ENCODE data around the gene LAMB3. TPM values are rescaled to one million over a fixed set of nuclear protein-coding genes. Genes with fewer than 3 reads are reported as not detected.
"Not testable (repeated sequence)": the region's sequence is repeated elsewhere in the genome, so short reads cannot be mapped to it uniquely, and the experiment has no call there.

The LAMB3 gene
- not detected in 2 replicates for total RNA-seq
- long read RNA-seq, result 0 reads

DNA sequence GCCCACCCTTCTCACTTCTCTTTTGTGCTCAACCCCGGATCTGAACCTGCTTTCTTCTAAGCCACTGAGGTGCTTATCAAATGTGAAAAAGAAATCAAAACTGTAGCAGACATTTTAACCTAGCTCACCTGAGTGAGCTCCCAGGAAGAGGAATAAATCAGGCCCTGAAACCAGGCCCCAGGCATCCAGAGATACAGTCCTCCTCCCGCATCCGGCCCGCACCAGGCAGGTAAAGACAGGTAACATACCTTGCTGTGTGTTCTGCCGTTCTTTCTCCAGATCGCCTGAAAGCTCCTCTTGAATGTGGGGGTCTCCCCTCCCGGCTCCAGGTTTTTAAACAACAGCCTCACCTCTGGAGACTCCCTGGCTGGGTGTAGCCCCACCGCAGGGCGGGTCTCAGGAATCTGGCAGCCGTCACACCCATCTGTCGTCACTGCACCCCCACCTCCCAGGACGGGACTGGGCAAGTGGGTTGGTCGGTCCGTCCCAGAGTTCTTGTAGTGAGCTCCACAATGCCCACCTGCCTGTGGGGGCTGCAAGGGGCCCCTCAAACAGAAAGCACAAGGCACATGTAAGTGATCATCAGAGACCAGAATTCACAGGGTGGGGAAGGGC lies at the start of gene LAMB3:
LAMB3 (minus strand) TSS at position 305 of the 615 bp plus-strand sequence. CDS start 1,481 bp downstream, outside the sequence.
- peak within 1 kb of the TSS; percentile 95 for H3K27ac Mint-ChIP-seq (ENCODE audit: unreplicated experiment)
- H3K4me1 Mint-ChIP-seq, result no peaks in the 10 kb centered on the region
- TF ChIP-seq, protein P1, sequence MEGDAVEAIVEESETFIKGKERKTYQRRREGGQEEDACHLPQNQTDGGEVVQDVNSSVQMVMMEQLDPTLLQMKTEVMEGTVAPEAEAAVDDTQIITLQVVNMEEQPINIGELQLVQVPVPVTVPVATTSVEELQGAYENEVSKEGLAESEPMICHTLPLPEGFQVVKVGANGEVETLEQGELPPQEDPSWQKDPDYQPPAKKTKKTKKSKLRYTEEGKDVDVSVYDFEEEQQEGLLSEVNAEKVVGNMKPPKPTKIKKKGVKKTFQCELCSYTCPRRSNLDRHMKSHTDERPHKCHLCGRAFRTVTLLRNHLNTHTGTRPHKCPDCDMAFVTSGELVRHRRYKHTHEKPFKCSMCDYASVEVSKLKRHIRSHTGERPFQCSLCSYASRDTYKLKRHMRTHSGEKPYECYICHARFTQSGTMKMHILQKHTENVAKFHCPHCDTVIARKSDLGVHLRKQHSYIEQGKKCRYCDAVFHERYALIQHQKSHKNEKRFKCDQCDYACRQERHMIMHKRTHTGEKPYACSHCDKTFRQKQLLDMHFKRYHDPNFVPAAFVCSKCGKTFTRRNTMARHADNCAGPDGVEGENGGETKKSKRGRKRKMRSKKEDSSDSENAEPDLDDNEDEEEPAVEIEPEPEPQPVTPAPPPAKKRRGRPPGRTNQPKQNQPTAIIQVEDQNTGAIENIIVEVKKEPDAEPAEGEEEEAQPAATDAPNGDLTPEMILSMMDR (conservative IDR thresholded peaks at IDR 0.05), result no peak
- no peak for DNase-seq (ENCODE audit: low read depth, low spot score)
- H3K9me3 Mint-ChIP-seq, result no peaks in the 10 kb centered on the region
- H3K27me3 Mint-ChIP-seq (ENCODE audit: low read depth), result no peaks in the 10 kb centered on the region
- no peak within 1 kb of the TSS for H3K4me3 Mint-ChIP-seq
- no peaks in the 10 kb centered on the region for H3K36me3 Mint-ChIP-seq (ENCODE audit: low read depth)

DNA sequence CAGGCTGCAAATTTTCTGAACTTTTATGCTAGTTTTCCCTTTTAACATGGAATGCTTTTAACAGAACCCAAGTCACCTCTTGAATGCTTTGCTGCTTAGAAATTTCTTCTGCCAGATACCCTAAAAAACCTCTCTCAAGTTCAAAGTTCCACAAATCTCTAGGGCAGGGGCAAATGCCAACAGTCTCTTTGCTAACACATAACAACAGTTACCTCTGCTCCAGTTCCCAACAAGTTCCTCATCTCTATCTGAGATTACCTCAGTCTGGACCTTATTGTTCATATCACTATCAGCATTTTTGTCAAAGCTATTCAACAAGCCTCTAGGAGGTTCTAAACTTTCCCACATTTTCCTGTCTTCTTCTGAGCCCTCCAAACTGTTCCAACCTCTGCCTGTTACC lies 48.5 kb upstream of the LAMB3 start:
- H3K4me1 Mint-ChIP-seq; H3K27ac Mint-ChIP-seq (ENCODE audit: unreplicated experiment); H3K4me3 Mint-ChIP-seq; DNase-seq (ENCODE audit: low read depth, low spot score); H3K36me3 Mint-ChIP-seq (ENCODE audit: low read depth); H3K9me3 Mint-ChIP-seq: not testable (repeated sequence)
- H3K27me3 Mint-ChIP-seq (ENCODE audit: low read depth), result peaks cover 43% of the 10 kb centered on the region

DNA sequence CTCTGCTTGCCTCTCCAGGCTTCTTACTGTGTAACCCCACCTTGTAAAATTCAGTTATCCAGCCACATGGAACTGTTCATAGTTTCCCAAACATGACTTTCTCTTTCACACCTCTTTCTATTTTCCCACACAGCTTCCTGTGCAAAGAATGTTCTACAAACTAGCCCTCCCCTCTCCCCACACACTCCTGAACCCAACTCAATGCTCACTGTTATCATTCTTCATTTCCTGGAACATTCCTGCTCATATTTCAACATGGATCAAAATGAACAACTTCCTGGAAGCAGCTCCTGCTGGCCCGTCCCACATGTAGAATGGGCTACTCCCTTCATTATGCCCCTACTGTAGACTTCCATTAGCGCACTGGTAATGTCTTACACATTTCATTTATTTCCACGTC lies 44.9 kb upstream of the LAMB3 start:
- no peak overlapping the region for H3K4me3 Mint-ChIP-seq
- TF ChIP-seq, protein P1 (conservative IDR thresholded peaks at IDR 0.05), result no peak
- peaks cover 71% of the 10 kb centered on the region for H3K27me3 Mint-ChIP-seq (ENCODE audit: low read depth)
- no peaks in the 10 kb centered on the region for H3K9me3 Mint-ChIP-seq
- no peak overlapping the region for H3K27ac Mint-ChIP-seq (ENCODE audit: unreplicated experiment)
- H3K36me3 Mint-ChIP-seq (ENCODE audit: low read depth), result no peaks in the 10 kb centered on the region
- no peak for DNase-seq (ENCODE audit: low read depth, low spot score)
- H3K4me1 Mint-ChIP-seq, result no peaks in the 10 kb centered on the region

DNA sequence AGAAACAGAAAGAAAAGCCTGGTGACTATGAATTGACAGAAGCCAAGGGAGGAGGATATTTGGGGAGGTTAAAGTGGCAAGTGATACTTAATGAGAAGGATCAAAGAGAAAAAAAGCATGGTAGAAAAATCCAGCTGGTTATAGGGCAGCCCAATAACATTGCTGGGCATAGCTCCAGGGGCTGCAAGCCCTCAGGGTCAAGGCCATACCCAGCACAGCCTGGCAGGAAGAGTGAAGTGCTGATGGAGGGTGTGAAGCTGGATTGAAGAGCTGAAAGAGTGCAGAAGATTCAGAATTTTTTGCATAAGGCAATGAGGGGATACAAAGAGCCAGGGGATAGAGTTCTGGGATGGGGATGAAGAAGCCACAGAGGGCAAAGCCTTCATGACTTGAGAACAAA lies 44.4 kb upstream of the LAMB3 start:
- Mint-ChIP-seq H3K9me3 (no peaks in the 10 kb centered on the region), H3K27me3 (ENCODE audit: low read depth) (peaks cover 68% of the 10 kb centered on the region), H3K27ac (ENCODE audit: unreplicated experiment) (no peak overlapping the region), H3K4me3 (no peak overlapping the region), H3K36me3 (ENCODE audit: low read depth) (no peaks in the 10 kb centered on the region), H3K4me1 (no peaks in the 10 kb centered on the region)
- TF ChIP-seq, protein P1 (conservative IDR thresholded peaks at IDR 0.05), result no peak
- no peak for DNase-seq (ENCODE audit: low read depth, low spot score)

DNA sequence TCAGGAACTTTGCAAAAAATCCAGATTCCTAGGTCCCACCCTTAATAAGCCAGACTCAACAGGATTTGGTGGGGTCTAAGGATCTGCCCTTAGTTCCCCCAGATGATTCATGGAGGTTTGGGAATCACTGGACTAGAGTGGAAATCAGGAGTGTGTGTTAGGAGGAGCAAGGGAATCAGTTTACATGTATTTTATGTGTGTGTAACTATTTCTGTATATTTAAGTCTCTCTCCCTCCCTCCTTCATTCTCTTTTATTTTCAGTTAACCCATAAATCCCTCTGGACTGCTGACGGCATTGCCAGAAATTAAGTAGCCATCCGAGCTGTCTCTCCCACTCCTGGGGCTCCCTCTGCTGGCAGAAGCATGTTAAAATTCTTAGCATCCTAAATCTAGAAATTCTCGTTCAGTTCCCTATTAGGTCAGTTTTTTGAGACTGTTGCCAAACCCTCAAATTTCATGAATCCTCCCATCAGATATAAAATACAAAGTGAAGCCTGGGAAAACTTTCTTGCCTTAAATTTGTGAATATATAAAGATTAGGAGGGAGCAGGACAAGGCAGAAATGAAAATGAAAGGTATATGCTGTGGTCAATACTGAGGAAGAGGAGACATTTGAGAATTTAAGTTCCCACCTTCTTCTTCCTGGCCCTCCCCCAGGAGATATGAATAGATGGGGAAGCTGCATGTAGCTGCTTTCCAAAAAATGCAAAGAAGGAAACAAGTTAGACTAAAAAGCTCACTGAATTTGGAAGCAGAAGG lies 40.7 kb upstream of the LAMB3 start:
- TF ChIP-seq, protein P1 (conservative IDR thresholded peaks at IDR 0.05), result peak; percentile 95
- no peak overlapping the region for H3K27ac Mint-ChIP-seq (ENCODE audit: unreplicated experiment)
- H3K9me3 Mint-ChIP-seq, result no peaks in the 10 kb centered on the region
- H3K36me3 Mint-ChIP-seq (ENCODE audit: low read depth), result no peaks in the 10 kb centered on the region
- no peaks in the 10 kb centered on the region for H3K4me1 Mint-ChIP-seq
- H3K27me3 Mint-ChIP-seq (ENCODE audit: low read depth), result peaks cover 61% of the 10 kb centered on the region
- DNase-seq (ENCODE audit: low read depth, low spot score), result peak; percentile 79
- H3K4me3 Mint-ChIP-seq, result no peak overlapping the region

DNA sequence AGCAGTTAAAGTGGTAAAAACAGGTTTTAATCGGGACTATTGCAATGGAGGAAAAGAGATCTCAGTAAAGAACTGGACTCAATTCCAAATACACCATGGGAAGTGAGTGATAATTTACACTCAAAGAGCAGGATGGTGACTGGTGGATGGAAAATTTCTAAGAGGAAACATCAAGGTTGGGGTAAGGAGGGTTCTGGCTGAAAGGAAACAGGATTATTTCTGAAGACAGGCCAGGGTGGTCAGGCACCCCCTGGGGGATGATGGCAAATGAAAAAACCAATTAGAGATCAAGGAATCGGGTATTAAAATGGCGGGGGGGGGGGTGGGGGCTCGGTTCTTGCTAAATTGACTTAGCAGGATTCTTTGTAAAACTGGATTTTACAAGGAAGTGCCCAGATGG lies 40.1 kb upstream of the LAMB3 start:
- Mint-ChIP-seq H3K4me3 (no peak overlapping the region), H3K27me3 (ENCODE audit: low read depth) (peaks cover 58% of the 10 kb centered on the region), H3K4me1 (no peaks in the 10 kb centered on the region), H3K27ac (ENCODE audit: unreplicated experiment) (no peak overlapping the region), H3K9me3 (no peaks in the 10 kb centered on the region), H3K36me3 (ENCODE audit: low read depth) (no peaks in the 10 kb centered on the region)
- TF ChIP-seq, protein P1 (conservative IDR thresholded peaks at IDR 0.05), result no peak
- no peak for DNase-seq (ENCODE audit: low read depth, low spot score)

Measured in neural crest cell (in vitro differentiated cells).